ENCODE data around the gene MKI67. TPM values are rescaled to one million over a fixed set of nuclear protein-coding genes. Genes with fewer than 3 reads are reported as not detected.

The MKI67 gene
- total RNA-seq: 8.5 TPM

GRCh38 chr10:128125944-128126764 lies at the start of gene MKI67:
MKI67 (minus strand) TSS chr10:128126423; CDS start chr10:128125667, 756 bp downstream.

Other genes starting within 250 kb of the MKI67 start
- not detected for gene CLRN3, start 233.5 kb downstream of the MKI67 start, total RNA-seq
- 25.7 TPM for gene PTPRE, start 219.3 kb downstream of the MKI67 start, total RNA-seq

All from parietal lobe (tissue), 1 donor.